Stimulated activated effector memory CD8-positive, alpha-beta T cell treated with anti-CD3 and anti-CD28 coated beads, Interleukin-12 subunit alpha, Interleukin-12 subunit beta, amount 100 ng/mL, for 72 hours (primary cell): Measurements from ENCODE around the gene GGT5.
"Not testable (repeated sequence)": the region's sequence is repeated elsewhere in the genome, so short reads cannot be mapped to it uniquely, and the experiment has no call there.

Source experiments
- ATAC-seq: fragments of 150-1000 bp; cut with Tn5 transposase; 2 replicates; pipeline ENCODE4 v1.10.0; 2021
- DNase-seq, 2 donors: peaks; one replicate each; pipeline ENCODE4 v3.0.0; 2021 to 2022; ENCODE audit warnings: low spot score in 2 of 2
- H3K27ac Mint-ChIP-seq: one replicate; pipeline ENCODE4 v1.8.0; 2022; ENCODE audit warnings: mild to moderate bottlenecking, mixed read lengths
- H3K36me3 Mint-ChIP-seq: one replicate; pipeline ENCODE4 v1.8.0; 2022; ENCODE audit warnings: mild to moderate bottlenecking, mixed read lengths
- H3K4me1 Mint-ChIP-seq: one replicate; pipeline ENCODE4 v1.8.0; 2022; ENCODE audit warnings: mixed read lengths
- H3K4me3 Mint-ChIP-seq: one replicate; pipeline ENCODE4 v1.8.0; 2022; ENCODE audit warnings: mild to moderate bottlenecking, mixed read lengths
- H3K9me3 Mint-ChIP-seq: one replicate; pipeline ENCODE4 v1.8.0; 2022; ENCODE audit warnings: mixed read lengths

GGT5 gene

DNA sequence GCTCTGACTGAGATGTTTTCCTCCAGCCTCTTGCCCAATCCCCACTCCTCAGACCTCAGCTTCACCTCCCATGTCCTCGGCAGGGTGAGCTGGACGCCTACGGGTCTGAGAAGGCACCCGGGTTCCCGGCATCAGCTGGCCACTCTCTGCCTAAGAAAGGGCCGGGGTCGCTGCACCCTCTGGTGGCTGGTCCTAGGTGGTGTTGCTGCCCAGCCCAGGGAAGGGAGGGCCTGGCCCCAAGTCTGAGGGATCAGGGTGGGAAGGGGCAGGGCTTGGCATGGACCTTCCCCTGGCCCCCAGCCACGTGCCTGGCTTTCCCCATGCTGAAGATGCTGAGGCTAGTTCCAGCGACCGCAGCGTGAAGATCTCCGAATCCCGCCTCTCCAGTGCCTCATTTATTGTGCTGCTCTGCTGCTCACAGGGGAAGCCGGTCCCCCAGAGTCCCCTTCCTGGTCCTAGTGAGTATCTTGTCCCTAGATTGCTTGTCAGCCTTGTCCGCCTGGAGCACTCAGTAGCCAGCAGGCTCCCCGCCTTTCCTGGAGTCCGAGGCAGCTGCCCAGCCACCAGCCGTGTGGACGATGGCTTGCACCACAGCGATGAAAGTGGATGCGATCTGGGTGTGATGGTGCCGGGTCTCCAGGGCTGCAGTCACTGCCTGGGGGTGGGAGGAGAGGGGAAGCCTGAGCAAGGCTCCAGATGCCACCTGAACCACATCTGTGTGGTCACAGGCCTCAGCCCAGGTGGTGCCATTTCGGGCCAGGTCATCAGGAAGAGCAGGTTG is 2.9 kb upstream of the GGT5 start:
- H3K4me3 Mint-ChIP-seq = no peak overlapping the region
- peaks cover 18% of the 10 kb centered on the region for H3K4me1 Mint-ChIP-seq
- H3K36me3 Mint-ChIP-seq = no peaks in the 10 kb centered on the region
- H3K9me3 Mint-ChIP-seq = no peaks in the 10 kb centered on the region
- H3K27ac Mint-ChIP-seq = no peak overlapping the region
- DNase-seq (peak in 1 of 2 donors; percentile 71), ATAC-seq (peak; percentile 71)

GRCh38 chr22:24247011-24247507 is 2.2 kb upstream of the GGT5 start:
- Mint-ChIP-seq H3K36me3 (no peaks in the 10 kb centered on the region), H3K27ac (no peak overlapping the region), H3K4me1 (peaks cover 25% of the 10 kb centered on the region), H3K9me3 (no peaks in the 10 kb centered on the region), H3K4me3 (no peak overlapping the region)
- DNase-seq (no peak), ATAC-seq (no peak)

- H3K4me3 Mint-ChIP-seq, ATAC-seq, H3K9me3 Mint-ChIP-seq, H3K36me3 Mint-ChIP-seq, DNase-seq, H3K27ac Mint-ChIP-seq: not testable (repeated sequence)
- H3K4me1 Mint-ChIP-seq = peaks cover 26% of the 10 kb centered on the region
These were observed 991 bp upstream of the GGT5 start for GRCh38 chr22:24245584-24246561.

GRCh38 chr22:24244144-24244787 is 616 bp downstream of the GGT5 start:
- no peaks in the 10 kb centered on the region for H3K36me3 Mint-ChIP-seq
- H3K9me3 Mint-ChIP-seq = no peaks in the 10 kb centered on the region
- H3K4me1 Mint-ChIP-seq = peaks cover 26% of the 10 kb centered on the region
- H3K27ac Mint-ChIP-seq = peak overlapping the region; percentile 15
- ATAC-seq (no peak), DNase-seq (no peak)
- H3K4me3 Mint-ChIP-seq = no peak overlapping the region

DNA sequence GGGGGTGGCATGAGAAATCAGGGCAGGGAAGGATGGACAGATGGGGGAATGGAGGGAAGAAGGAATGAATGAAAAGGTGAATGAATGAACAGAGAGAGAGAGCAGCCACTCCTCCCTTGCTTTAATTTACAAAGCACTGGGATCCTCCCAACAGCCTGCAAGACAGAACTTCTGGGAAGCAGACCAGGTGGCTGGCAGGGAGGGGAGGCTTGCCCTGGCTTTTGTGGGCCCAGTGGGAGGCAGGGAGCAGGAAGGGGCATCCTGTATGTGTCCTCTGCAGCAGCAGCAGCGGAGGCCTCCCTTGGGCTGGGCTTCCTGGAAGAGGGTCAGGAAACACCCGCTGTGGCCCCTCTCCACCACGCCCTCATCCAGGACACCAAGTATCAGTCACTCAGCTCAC is 1.5 kb downstream of the GGT5 start:
- H3K4me1 Mint-ChIP-seq = peaks cover 26% of the 10 kb centered on the region
- not testable (repeated sequence) for H3K36me3 Mint-ChIP-seq, H3K9me3 Mint-ChIP-seq, ATAC-seq, DNase-seq
- H3K4me3 Mint-ChIP-seq = peak overlapping the region; percentile 37
- peak overlapping the region; percentile 85 for H3K27ac Mint-ChIP-seq

GRCh38 chr22:24240985-24241692 is 3.7 kb downstream of the GGT5 start:
- ATAC-seq, H3K9me3 Mint-ChIP-seq, DNase-seq, H3K4me3 Mint-ChIP-seq, H3K27ac Mint-ChIP-seq, H3K36me3 Mint-ChIP-seq: not testable (repeated sequence)
- peaks cover 26% of the 10 kb centered on the region for H3K4me1 Mint-ChIP-seq

DNA sequence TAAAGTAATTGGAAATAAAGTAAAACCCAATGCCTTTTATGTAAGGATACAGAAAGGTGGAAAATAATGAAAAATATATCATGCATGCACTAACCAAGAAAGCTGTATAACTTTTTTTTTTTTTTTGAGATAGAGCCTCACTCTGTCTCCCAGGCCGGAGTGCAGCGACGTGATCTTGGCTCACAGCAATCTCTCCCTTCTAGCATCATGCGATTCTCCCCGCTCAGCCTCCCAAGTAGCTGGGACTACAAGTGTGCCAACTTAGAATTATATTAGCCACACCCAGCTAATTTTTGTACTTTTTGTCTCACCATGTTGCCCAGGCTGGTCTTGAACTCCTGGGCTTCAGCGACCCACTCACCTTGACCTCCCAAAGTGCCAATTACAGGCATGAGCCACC is 4.5 kb downstream of the GGT5 start:
- no peak for ATAC-seq
- H3K27ac Mint-ChIP-seq = no peak overlapping the region
- peaks cover 26% of the 10 kb centered on the region for H3K4me1 Mint-ChIP-seq
- no peak overlapping the region for H3K4me3 Mint-ChIP-seq
- no peaks in the 10 kb centered on the region for H3K9me3 Mint-ChIP-seq
- H3K36me3 Mint-ChIP-seq = no peaks in the 10 kb centered on the region
- DNase-seq = no peak

- DNase-seq, H3K4me3 Mint-ChIP-seq, H3K36me3 Mint-ChIP-seq, ATAC-seq, H3K9me3 Mint-ChIP-seq, H3K27ac Mint-ChIP-seq: not testable (repeated sequence)
- peaks cover 13% of the 10 kb centered on the region for H3K4me1 Mint-ChIP-seq
These were observed 6.7 kb downstream of the GGT5 start for GRCh38 chr22:24238101-24238694.

DNA sequence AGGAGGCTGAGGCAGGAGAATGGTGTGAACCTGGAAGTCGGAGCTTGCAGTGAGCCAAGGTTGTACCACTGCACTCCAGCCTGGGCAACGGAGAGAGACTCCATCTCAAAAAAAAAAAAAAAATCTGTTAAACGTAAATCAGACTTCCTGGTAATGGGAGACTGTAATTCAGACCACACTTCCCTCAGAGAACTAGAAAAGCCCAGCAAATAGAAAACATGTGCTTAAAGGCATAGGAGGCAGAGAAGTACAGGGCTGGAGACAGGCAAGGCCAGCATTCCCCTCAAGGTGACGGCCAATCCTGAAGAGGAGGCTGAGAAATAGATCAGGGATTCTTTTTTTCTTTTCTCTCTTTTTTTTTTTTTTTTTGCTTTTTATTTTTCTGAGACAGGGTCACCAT is 8.2 kb downstream of the GGT5 start:
- no peaks in the 10 kb centered on the region for H3K36me3 Mint-ChIP-seq
- H3K9me3 Mint-ChIP-seq = no peaks in the 10 kb centered on the region
- no peak overlapping the region for H3K27ac Mint-ChIP-seq
- H3K4me3 Mint-ChIP-seq = no peak overlapping the region
- DNase-seq = no peak
- no peaks in the 10 kb centered on the region for H3K4me1 Mint-ChIP-seq
- ATAC-seq = no peak

DNA sequence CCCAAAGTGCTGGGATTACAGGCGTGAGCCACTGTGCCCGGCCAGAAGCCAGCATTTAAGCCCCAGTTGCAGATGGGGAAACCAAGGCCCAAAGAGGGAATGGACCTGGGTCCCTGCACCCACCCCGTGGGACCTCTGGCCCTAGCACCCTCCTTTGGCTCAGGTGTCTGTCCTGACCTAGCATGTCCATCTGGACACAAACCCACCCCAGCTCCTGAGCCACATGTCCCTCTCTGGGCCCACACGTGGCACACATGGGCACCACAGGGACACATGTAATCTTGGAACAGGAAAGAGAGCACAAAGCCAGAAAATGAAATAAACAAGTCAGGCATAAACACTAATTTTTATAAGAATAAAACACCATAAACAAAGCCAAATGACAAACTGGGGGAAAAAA is 9.6 kb downstream of the GGT5 start:
- Mint-ChIP-seq H3K4me3 (no peak overlapping the region), H3K4me1 (peaks cover 6% of the 10 kb centered on the region), H3K36me3 (no peaks in the 10 kb centered on the region), H3K27ac (no peak overlapping the region), H3K9me3 (no peaks in the 10 kb centered on the region)
- ATAC-seq = no peak
- no peak for DNase-seq

DNA sequence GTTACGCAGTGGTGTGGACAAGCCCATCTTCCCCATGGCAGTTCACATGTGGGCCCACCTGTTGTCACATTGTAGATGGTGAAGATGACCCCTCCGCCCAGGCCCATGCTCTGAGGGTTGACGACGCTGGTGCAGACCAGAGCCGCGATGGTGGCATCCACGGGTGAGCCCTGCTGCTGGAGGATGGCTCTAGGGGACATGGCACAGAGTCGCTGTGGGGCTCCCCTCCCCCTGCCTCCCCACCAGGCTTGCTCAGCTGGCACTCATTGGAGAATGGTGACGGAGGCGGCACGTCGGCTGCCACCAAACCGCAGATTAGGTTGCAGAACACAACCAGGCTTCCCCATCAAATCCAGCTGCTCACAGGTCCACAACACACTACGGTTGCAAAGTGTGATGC is 11.1 kb downstream of the GGT5 start:
- no peaks in the 10 kb centered on the region for H3K9me3 Mint-ChIP-seq
- H3K27ac Mint-ChIP-seq = no peak overlapping the region
- DNase-seq (no peak), ATAC-seq (no peak)
- no peak overlapping the region for H3K4me3 Mint-ChIP-seq
- no peaks in the 10 kb centered on the region for H3K36me3 Mint-ChIP-seq
- peaks cover 6% of the 10 kb centered on the region for H3K4me1 Mint-ChIP-seq

- no peaks in the 10 kb centered on the region for H3K36me3 Mint-ChIP-seq
- H3K4me1 Mint-ChIP-seq = peaks cover 6% of the 10 kb centered on the region
- H3K4me3 Mint-ChIP-seq = no peak overlapping the region
- DNase-seq = no peak
- H3K9me3 Mint-ChIP-seq = no peaks in the 10 kb centered on the region
- ATAC-seq = no peak
- H3K27ac Mint-ChIP-seq = peak overlapping the region; percentile 58
These were observed 11.6 kb downstream of the GGT5 start for GRCh38 chr22:24233235-24233634.

DNA sequence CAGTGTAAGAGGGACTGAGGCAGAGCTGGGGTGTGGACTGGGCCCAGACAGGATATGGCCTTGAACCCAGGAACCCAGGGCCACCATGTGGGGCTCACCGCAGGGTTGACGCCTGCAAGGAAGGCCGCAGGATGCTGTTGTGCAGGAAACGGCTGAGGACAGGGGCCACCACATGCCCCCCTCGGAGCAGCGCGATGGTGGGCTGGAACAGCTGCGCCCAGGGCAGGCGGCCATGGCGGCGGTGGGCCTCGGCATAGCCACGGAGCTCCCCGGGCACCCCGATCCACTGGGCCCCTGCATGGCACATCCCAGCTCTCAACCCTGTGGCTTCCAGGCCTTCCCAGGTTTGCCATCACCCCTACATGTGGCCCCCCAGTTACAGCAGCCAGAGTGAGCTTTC is 12.2 kb downstream of the GGT5 start:
- Mint-ChIP-seq H3K27ac (peak overlapping the region; percentile 58), H3K4me1 (peaks cover 6% of the 10 kb centered on the region)
- no peak for ATAC-seq

DNA sequence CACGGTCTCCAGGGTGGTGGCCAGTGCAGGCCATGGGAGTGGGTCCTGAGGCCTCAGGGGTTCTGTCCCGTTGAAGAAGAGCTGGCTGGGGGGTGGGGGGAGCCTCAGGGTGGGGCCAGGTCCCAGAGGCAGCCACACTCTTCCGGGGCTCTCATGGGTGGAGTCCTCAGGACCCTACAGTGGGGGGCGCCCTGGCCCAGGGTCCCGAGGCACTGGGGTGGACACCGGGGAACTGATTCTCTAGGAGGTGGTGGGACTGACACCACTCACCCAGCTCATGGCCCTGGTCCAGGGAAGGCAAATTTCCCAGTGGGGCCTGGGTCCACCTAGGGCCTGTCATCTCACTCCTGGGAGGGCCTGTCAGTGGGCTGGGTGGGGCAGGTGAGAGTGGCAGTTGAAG is 12.8 kb downstream of the GGT5 start:
- no peak overlapping the region for H3K27ac Mint-ChIP-seq
- no peaks in the 10 kb centered on the region for H3K9me3 Mint-ChIP-seq
- no peak overlapping the region for H3K4me3 Mint-ChIP-seq
- ATAC-seq (no peak), DNase-seq (no peak)
- H3K4me1 Mint-ChIP-seq = peaks cover 6% of the 10 kb centered on the region
- H3K36me3 Mint-ChIP-seq = no peaks in the 10 kb centered on the region

More for the DNA sequence above, 12.2 kb downstream of the GGT5 start:
- Mint-ChIP-seq H3K4me3 (no peak overlapping the region), H3K9me3 (no peaks in the 10 kb centered on the region), H3K36me3 (no peaks in the 10 kb centered on the region)
- no peak for DNase-seq
